ENCODE results near the gene TYSND1.

DNA sequence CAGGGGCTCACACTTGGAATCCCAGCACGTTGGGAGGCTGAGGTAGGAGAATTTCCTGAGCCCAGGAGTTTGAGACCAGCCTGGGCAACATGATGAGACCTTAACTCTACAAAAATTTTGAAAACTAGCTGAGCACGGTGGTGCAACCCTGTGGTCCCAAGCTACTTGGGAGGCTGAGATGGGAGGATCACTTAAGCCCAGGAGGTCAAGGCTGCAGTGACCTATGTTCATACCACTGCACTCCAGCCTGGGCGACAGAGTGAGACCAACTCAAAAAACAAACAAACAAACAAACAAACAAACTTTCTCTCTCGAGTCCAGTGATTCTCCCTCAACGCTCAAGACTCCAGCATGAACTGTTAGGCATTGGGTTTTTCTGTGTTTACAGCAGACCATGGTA, 2.0 kb upstream of the TYSND1 start:
- TF ChIP-seq, protein P1, sequence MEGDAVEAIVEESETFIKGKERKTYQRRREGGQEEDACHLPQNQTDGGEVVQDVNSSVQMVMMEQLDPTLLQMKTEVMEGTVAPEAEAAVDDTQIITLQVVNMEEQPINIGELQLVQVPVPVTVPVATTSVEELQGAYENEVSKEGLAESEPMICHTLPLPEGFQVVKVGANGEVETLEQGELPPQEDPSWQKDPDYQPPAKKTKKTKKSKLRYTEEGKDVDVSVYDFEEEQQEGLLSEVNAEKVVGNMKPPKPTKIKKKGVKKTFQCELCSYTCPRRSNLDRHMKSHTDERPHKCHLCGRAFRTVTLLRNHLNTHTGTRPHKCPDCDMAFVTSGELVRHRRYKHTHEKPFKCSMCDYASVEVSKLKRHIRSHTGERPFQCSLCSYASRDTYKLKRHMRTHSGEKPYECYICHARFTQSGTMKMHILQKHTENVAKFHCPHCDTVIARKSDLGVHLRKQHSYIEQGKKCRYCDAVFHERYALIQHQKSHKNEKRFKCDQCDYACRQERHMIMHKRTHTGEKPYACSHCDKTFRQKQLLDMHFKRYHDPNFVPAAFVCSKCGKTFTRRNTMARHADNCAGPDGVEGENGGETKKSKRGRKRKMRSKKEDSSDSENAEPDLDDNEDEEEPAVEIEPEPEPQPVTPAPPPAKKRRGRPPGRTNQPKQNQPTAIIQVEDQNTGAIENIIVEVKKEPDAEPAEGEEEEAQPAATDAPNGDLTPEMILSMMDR (IDR thresholded peaks at IDR 0.05): no peak
- no peak for TF ChIP-seq ZFX (IDR thresholded peaks at IDR 0.05; ENCODE audit: borderline replicate concordance)
